GM18505 (cell line): ENCODE data around the gene RUVBL1.
A peak's percentile ranks its signal among the peaks of the same experiment; 100 is the strongest.

Experiments used
- ATAC-seq: cut with Tn5 transposase; IDR thresholded peaks from one replicate; pipeline ENCODE4 v1.9.1; 2021; ENCODE audit not compliant: unreplicated experiment
- POLR2A ChIP-seq: IDR thresholded peaks from 4 replicates; pipeline ENCODE4 v1.6.1; 2011; ENCODE audit warnings: borderline replicate concordance; ENCODE audit not compliant: insufficient read depth, insufficient read length; ENCODE audit errors: extremely low read depth

The RUVBL1 gene

DNA sequence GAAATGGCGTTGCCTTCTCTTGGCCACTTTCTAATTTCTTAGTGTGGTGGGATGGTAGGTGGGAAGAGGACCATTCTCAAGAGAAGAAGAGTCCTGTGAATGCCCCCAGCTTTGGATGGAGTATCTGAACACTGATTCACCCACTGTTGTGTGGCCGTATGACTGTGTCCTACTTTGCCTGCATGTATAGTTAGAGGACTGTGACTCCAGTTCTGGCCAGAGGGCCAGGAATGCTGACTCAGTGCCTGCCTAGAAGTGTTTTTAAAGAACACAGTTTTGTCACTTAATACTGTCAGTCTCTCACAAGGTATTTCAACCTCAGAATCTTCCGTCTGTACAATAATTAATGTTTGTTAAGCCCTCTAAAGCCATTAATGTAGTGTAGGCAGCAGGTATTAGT, 69.2 kb downstream of the RUVBL1 start:
- TF ChIP-seq POLR2A: no peak
- no peak for ATAC-seq

- ATAC-seq: no peak
- TF ChIP-seq POLR2A: no peak
These were observed 70.0 kb downstream of the RUVBL1 start for GRCh38 chr3:128053614-128054013.

- TF ChIP-seq POLR2A: no peak
- no peak for ATAC-seq
These were observed 70.8 kb downstream of the RUVBL1 start for GRCh38 chr3:128052595-128053351.

GRCh38 chr3:128051837-128052594, 71.6 kb downstream of the RUVBL1 start, which contains the start of gene SEC61A1:
SEC61A1 (plus strand) TSS chr3:128052437; CDS start chr3:128052553, 116 bp downstream.
- peak; percentile 91 for ATAC-seq

DNA sequence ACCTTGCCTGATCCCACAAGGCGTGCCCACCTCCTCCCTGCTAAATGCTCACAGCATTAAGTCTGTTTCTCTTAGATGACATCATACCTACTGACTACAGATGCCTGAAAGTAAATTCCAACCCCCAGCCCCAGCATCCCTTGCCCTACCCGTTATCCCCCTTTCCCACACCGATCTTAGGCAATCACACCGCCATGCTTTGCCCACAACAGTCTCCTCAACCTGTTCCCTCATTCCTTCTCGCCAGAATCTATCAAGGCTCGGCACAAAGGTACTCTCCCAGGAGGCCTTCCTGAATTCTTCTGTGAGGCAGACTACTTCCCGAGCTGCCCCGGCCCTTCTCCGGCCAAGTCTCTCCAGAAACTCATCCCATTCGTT, 72.2 kb downstream of the RUVBL1 start:
- ATAC-seq: no peak
- no peak for TF ChIP-seq POLR2A

More at GRCh38 chr3:128051837-128052594, 71.6 kb downstream of the RUVBL1 start, which contains the start of gene SEC61A1:
- TF ChIP-seq POLR2A: peak; percentile 93

- TF ChIP-seq POLR2A: no peak
- no peak for ATAC-seq
These were observed 73.0 kb downstream of the RUVBL1 start for GRCh38 chr3:128050597-128050996.

- ATAC-seq: no peak
These were observed 82.3 kb downstream of the RUVBL1 start for GRCh38 chr3:128041344-128041743.

GRCh38 chr3:128040660-128041059, 83.0 kb downstream of the RUVBL1 start:
- TF ChIP-seq POLR2A: no peak
- no peak for ATAC-seq

More at GRCh38 chr3:128041344-128041743, 82.3 kb downstream of the RUVBL1 start:
- no peak for TF ChIP-seq POLR2A

- no peak for TF ChIP-seq POLR2A
- ATAC-seq: no peak
These were observed 83.6 kb downstream of the RUVBL1 start for GRCh38 chr3:128040041-128040440.

- no peak for TF ChIP-seq POLR2A
- no peak for ATAC-seq
These were observed 87.5 kb downstream of the RUVBL1 start for GRCh38 chr3:128036119-128036518.

- no peak for ATAC-seq
- no peak for TF ChIP-seq POLR2A
These were observed 90.5 kb downstream of the RUVBL1 start for GRCh38 chr3:128033102-128033501.
